Activated CD8-positive, alpha-beta memory T cell treated with anti-CD3 and anti-CD28 coated beads for 4 hours (primary cell): ENCODE measurements around the gene KCNH3.

Experiments
- DNase-seq, 2 donors: peaks; one replicate each; pipeline ENCODE4 v3.0.0-alpha.2; 2020; ENCODE audit warnings: low read depth in 2 of 2

The KCNH3 gene

DNA sequence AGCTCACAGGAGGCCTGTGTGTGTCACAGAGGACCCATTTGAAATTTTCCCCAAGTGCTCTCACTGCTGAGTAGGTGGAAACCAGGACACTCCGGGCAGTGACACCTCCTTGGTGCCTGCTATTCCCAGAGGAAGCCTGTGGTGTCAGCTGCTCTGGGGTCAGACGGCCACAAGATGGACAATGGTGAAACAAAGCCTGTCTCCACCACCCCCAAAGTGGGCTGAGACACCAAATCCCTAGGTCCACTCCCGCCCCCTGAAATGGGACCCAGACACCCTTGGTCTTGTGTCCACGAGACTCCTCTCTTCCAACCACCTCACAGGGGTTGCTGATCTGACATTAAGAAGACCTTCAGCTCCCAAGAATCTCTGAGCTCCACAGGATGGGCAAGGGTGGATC, 7.0 kb downstream of the KCNH3 start:
- no peak for DNase-seq

DNA sequence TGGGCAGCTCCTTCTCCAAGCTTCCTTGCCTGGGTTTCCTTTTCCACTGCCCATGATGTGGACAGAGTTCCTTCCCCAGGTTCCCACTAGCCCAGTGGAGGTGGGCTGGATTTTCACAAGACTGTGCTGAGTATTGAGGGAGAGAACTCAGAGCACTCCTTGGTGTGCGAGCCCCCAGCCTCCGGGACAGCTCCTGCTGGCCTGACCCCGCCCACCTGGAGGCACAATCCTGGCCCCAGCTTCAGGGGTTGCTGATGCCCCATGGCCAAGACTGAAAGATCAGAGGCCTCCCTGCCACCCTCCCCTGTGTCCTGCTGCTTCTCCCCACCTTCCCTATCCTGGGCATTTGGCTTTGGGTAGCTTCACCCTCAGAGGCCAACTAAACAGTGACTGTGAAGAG, 7.7 kb downstream of the KCNH3 start:
- DNase-seq, result no peak

DNA sequence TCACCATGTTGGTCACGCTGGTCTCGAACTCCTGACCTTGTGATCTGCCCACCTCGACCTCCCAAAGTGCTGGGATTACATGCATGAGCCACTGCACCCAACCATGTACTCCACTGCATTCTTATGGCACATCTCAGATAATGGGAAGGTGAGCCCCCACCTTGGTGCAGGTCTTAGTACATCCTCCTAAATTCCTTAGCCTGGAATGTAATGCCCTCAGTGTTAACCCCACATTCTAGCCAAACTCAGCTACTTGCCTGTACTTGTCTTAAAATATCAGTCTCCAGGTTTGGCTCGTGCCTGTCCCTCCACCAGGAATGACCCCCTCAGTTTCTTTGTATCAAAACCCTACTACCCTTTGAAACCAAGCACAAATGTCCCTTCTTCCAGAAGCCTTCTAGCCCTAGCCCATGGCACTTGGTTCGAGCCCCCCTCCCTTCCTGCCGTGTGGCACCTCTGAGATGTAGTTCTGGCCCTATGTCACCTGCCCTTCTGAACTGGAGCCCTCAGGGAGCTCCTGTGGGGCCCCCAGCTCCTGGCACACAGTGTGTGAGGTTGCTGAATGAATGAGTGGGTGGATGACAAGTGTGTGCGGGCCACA, 8.4 kb downstream of the KCNH3 start:
- no peak for DNase-seq

DNA sequence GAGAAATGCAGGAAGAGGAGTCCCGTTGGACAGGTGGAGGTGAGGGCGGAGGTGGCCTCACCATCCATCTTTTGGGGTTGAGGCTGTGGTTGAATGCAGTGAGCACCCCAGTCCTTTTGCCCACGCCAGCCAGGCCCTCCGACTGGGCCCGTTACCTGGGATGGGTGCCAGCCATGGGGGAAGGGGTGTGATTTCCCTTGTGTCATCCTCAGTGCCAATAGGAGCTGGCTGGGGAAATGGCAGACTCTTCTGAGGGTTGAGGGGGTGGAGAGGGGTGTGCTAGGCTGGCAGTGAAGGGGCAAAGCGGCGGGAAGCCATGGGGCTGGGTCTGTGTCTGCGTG, 9.6 kb downstream of the KCNH3 start:
- no peak for DNase-seq

DNA sequence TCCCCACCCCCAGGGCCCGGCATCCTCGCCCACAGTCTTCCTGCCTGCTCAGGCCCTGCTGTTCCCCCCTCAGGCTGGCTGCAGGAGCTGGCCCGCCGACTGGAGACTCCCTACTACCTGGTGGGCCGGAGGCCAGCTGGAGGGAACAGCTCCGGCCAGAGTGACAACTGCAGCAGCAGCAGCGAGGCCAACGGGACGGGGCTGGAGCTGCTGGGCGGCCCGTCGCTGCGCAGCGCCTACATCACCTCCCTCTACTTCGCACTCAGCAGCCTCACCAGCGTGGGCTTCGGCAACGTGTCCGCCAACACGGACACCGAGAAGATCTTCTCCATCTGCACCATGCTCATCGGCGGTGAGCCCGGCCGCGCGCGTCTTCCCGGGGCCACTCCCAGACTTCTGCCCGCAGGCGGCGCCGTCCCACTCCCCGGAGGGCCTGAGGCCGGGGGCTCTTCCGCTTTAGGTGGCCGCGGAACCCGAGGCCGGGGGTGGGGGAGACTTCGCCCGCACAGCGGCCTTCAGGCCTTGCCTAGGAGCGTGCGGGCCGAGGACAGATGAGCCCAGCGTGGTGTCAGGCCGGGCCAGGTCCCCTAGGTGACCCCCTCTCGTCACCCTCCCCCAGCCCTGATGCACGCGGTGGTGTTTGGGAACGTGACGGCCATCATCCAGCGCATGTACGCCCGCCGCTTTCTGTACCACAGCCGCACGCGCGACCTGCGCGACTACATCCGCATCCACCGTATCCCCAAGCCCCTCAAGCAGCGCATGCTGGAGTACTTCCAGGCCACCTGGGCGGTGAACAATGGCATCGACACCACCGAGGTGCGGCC, 10.2 kb downstream of the KCNH3 start:
- DNase-seq, result no peak

DNA sequence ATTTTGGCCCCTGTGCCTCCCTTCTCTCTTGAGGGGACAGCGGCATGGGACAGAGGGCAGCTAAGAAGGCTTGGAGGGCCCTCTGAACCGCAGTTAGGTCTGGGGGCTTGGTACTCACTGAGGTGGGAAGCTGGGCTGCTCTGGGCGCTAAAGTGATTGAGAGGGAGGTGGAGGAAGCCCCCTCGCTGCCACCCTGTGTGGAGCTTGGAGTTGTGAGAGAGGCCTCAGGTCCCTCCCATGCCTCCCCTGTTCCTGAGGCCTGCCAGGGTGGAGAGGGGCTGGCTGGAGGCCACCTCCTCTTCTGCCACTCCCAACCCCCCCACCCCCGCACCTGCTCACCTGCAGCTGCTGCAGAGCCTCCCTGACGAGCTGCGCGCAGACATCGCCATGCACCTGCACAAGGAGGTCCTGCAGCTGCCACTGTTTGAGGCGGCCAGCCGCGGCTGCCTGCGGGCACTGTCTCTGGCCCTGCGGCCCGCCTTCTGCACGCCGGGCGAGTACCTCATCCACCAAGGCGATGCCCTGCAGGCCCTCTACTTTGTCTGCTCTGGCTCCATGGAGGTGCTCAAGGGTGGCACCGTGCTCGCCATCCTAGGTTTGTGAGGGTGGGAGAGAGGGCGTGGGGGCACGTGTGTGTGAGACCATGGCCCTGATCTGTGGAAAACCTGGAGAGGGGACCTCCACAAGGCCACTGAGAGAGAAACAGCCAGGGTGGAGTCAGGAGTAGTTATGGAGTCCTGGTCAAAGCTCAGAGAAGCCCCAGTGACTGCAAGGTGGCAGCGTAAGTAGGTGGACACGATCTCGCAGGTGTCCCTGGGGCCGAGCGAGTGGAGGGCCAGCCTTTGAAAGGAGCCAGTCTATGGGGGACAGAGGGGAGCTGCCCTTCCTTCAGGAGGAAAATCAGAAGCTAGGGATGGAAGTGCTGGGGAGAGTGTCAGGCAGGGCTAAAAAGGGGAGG, 11.2 kb downstream of the KCNH3 start:
- no peak for DNase-seq

DNA sequence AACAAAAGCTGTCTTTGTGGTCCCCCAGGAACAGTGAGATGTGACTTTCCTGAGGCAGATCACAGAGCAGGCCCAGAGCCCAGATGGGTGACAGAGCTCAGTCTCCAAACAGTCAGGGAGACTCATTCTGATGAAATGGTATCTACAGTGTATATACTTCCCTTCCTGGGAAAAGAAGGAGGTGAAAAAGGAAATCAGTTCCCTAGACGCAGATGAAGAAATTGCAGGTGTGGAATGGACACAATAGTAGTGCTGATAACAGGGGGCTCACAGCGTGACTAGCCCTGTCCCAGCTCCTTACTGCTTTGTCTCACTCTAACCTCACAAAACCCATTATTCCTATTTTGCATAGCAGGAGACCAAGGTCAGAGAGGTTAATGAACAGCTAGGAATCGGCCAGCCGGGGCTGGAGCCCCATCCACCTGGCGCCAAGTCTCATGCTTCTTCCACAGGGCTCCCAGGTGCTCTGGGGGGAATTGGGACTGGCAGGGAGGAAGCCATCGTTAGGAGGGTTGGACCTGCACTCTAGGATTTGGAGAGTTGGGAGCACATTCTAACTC, 11.9 kb downstream of the KCNH3 start:
- DNase-seq, result no peak

DNA sequence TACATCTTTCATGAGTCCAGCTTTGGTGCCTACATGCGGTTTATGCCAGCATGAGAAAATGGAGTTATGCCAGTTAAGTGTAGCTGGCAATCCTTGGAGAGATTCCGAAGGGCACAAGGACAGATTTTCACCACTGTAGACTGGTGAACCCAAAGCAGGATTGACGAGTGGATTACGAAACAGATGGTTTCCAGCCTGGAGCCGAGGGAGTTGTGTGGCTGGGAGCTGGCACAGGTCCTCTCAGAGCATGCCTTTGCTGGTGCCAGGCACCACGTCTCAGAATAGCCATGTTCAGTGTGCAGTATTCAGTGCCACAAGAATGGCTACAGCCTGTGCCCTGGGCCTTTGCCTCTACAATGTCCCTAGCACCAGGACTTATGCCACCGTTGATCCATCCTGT, 13.2 kb downstream of the KCNH3 start:
- DNase-seq, result no peak

DNA sequence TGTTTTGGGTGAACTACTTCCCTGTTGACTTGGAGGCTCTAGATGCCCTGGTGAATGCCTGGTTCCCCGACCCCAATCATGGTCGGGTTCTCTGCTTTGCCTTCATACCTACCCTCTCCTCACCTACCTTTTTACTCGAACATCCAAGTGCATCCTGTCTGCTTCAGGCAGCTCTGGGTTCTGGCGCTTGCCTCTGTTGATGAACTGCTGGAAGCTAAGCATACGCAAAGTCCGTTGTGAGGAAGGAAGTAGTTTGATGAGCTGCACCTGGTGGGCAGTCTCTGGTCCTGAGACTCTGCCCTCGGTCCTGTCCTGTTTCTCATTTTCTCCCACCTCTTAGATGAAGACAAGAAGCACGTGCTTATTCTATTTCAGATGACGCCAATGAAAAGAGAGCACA, 13.6 kb downstream of the KCNH3 start:
- DNase-seq, result no peak

DNA sequence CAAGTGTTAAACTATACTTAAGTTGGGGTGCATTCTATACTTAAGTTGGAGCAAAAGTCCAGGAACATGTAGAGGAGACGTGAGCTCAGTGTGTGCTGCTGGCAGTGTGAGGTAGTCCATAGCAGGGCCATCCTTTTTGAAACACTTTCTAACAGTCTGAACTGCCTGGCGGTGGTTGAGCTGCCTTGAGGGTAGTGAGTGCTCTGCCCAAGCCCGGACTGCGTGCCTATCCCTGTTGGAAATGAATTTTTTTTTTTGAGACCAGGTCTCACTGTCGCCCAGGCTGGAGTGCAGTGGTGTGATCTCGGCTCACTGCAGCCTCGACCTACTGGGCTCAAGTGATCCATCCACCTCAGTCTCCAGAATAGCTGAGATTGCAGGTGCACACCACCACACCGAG, 14.1 kb downstream of the KCNH3 start:
- no peak for DNase-seq

DNA sequence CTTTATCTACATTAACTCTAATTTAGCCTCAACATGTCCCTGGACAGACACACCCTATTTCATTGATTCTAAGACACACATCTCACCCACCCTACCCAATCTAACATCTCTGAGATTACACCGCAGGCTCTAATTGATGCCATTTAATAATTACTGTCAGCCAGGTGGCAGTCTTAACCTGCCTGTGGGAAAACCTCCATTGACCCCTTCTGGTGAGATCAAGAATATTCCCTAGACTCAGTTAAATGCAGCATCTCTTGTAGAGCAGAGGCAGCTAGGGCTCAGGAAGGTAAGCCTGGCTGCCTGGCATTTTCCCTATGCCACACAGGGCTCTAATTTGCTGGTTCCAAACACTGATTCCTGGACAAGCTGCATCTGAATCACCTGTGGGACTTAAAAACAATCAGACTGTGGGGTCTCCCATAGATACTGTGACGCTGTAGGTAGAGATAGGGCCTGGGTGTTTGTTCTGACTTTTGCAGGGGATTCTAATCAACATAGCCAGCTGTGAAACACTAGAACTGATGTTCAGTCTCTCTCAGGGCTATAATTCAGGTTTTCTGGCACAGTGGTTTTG, 14.8 kb downstream of the KCNH3 start:
- no peak for DNase-seq

DNA sequence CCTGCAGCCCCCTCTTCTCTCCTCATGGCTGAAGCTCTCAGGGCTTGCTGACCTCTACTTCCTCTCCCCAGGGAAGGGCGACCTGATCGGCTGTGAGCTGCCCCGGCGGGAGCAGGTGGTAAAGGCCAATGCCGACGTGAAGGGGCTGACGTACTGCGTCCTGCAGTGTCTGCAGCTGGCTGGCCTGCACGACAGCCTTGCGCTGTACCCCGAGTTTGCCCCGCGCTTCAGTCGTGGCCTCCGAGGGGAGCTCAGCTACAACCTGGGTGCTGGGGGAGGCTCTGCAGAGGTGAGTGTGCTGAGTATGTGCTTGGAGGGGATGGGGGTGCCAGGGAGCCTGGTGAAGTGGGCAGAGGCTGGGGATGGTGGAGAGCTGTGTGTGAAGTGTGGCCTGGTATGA, 15.4 kb downstream of the KCNH3 start:
- DNase-seq, result no peak

DNA sequence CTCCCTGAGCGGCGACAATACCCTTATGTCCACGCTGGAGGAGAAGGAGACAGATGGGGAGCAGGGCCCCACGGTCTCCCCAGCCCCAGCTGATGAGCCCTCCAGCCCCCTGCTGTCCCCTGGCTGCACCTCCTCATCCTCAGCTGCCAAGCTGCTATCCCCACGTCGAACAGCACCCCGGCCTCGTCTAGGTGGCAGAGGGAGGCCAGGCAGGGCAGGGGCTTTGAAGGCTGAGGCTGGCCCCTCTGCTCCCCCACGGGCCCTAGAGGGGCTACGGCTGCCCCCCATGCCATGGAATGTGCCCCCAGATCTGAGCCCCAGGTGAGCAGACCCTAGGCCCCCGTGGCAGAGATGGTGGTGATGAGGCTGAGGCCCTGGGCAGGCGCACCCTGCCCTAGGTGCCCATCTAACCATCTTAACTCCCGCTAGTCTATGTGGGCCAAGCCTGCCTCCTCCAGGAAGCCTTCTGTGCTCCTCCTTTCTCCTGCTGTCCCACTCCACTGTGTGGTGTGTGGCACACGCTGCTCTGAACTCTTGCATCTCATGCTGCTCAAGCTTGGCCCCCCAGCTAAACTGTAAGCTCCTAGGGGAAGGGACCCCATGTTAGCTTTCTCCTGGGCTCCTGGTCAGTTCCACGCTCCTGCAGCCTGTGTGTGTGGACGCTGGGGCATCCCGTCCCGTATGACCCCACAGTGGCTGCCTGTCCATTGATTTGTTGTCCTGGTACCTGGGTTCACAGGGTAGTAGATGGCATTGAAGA, 17.0 kb downstream of the KCNH3 start:
- DNase-seq, result no peak

DNA sequence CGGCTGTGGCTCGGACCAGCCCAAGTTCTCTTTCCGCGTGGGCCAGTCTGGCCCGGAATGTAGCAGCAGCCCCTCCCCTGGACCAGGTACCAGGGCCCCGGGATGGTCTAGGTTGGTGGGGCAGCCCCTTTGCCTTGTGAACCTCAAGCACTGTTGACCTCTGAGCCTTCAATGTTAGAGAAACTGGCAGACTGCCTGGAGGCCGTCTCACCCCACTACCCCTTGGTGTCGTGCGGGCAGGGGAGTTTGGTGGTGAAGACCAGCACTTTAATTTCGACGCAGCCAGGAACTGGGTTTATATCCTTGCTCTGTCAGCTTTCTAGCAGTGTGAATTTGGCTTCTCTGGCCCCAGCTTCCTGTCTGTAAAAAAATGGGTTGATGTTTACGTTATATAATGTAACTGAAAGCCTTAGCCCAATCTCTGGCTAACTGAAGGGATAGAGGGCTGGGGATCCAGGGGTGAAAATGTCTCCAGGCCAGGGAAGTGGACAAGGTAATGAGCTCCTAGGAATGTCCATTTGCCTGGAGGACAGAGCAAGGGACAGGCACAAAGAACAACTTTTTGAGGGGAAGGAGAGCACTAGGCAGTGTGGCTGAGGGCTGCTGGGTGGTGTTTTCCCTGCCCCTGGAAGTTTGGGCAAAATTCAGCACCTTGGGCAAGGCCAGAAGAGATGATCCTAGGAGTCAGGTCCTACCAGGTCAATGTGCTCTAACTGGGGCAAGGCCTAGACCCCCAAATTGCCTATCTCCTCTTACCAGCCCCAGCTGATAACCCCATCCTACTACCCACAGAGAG, 17.8 kb downstream of the KCNH3 start:
- DNase-seq, result no peak

DNA sequence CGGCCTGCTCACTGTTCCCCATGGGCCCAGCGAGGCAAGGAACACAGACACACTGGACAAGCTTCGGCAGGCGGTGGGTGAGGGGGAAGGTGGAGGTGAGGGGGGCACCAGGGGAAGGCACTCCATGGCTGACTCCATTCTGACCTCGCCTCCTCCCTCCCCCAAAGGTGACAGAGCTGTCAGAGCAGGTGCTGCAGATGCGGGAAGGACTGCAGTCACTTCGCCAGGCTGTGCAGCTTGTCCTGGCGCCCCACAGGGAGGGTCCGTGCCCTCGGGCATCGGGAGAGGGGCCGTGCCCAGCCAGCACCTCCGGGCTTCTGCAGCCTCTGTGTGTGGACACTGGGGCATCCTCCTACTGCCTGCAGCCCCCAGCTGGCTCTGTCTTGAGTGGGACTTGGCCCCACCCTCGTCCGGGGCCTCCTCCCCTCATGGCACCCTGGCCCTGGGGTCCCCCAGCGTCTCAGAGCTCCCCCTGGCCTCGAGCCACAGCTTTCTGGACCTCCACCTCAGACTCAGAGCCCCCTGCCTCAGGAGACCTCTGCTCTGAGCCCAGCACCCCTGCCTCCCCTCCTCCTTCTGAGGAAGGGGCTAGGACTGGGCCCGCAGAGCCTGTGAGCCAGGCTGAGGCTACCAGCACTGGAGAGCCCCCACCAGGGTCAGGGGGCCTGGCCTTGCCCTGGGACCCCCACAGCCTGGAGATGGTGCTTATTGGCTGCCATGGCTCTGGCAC, 18.5 kb downstream of the KCNH3 start:
- DNase-seq, result no peak

DNA sequence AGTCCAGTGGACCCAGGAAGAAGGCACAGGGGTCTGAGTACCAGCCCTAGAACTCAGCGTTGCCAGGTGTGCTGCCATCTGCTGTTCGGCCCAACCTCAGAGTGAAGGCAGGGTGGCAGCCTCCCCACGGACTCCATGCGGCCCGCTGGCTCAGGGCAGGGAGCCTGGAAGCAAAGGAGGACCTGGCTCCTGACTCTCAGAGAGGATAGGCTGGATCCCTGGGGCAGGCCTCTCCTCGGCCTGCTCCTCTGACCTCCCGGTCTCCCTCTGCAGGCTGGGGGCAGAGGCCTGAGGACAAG, 19.0 kb downstream of the KCNH3 start:
- no peak for DNase-seq

DNA sequence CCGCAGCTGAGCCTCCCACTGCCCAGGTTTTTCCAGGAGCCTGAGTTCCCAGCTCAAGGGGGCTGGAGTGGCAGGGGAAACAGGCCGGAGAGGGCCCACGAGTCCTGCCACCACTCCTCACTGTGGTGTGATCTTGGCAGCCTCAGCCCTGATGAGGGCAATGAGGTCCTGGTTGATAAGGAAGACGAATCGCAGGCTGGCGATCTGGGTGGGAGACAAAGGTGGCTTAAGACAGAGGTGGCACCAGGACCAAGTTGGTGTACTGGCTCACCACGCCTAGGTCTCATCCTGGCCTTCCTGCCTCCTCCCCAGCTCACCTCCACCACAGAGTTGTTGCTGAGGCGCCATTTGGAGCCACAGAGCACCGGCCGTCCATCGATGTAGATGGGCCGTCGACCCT, 19.7 kb downstream of the KCNH3 start:
- no peak for DNase-seq

DNA sequence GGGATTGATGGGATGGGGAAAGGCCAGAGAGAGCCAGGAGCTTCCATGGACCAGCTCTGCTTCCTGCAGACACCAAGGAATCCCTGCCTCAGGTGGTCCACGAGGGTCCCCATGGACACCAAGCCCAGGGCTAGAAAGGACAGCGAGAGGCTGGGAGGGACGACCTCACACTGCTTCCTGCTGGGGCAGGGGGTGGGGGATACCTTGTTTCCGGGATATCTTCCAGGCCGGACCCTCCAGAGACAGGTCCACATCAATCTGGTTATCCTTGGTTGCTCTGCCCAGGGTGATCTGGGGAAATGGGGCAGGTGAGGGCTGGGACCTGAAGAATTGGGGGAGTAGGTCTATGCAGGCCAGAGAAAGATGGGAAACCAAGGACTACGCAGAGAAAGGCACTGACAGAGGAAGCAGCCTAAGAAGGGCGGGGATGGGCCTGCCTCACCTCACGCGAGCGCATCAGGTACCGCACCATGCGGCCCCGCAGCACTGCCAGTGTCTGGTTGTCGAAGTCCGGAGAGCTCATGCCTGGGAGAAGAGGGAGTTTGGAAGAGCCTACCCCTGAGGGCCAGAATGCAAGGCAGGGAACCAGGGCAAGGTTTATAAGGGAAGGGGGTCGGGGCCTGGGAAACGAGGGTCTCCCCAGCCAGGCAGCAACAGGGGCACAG, 20.3 kb downstream of the KCNH3 start:
- no peak for DNase-seq

DNA sequence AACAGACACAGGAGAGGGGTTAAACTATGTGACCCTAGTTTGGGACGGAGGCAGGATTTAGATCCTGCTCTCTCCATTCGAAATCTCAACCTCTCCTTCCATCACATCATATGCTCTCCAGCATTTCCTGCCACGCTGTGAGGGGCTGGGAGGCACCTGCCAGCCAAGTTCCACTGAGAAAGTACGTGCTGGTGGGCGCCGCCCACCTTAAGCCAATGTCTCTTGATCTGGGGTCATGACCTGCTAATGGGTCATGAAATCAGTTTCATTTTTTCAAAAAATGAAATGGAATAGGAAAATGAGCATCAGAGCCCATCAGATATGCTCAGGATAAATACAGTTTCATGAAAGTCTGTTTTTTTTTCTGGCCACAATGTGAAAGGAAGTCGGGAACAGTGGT, 21.9 kb downstream of the KCNH3 start:
- no peak for DNase-seq
